ENCODE results near the gene IFT122. TPM values are rescaled to one million over a fixed set of nuclear protein-coding genes. Genes with fewer than 3 reads are reported as not detected.

Gene IFT122
- total RNA-seq, 1 donor, result 21.4 TPM

- no peak for TF ChIP-seq CTCF (IDR thresholded peaks at IDR 0.05; ENCODE audit: insufficient read depth, low read length)
- H3K4me3 ChIP-seq (ENCODE audit: low read depth, low read length), result peak overlapping the region; percentile 80
- peak; percentile 65 for DNase-seq (ENCODE audit: low read depth)
These were observed 680 bp downstream of the IFT122 start for GRCh38 chr3:129440618-129441190.

DNA sequence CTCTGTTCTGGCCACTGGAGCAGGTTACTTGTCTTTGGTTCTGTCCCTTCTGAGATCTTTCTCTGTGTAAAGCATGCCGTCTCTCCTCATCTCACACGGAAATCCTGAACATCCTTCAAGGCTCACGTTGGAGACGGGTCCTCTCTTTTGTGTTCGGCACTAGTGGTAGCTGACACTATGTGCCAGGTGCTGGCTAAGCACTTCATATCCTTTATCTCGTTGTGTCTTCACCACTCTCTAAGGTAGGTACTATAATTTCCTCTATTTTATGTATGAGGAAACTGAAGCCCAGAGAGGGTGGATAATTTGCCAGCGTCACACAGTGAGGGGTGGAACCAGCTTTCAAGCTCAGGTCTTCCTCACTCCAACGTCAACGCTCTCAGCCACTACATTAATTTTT lies 1.2 kb downstream of the IFT122 start:
- no peak for DNase-seq (ENCODE audit: low read depth)
- H3K4me3 ChIP-seq (ENCODE audit: low read depth, low read length), result peak overlapping the region; percentile 80
- no peak for TF ChIP-seq CTCF (IDR thresholded peaks at IDR 0.05; ENCODE audit: insufficient read depth, low read length)

GRCh38 chr3:129441782-129442181 lies 1.8 kb downstream of the IFT122 start:
- no peak for TF ChIP-seq CTCF (IDR thresholded peaks at IDR 0.05; ENCODE audit: insufficient read depth, low read length)
- DNase-seq (ENCODE audit: low read depth), result peak; percentile 71
- peak overlapping the region; percentile 27 for H3K4me3 ChIP-seq (ENCODE audit: low read depth, low read length)

- no peak for DNase-seq (ENCODE audit: low read depth)
- peak overlapping the region; percentile 11 for H3K4me3 ChIP-seq (ENCODE audit: low read depth, low read length)
- TF ChIP-seq CTCF (IDR thresholded peaks at IDR 0.05; ENCODE audit: insufficient read depth, low read length), result no peak
These were observed 2.5 kb downstream of the IFT122 start for GRCh38 chr3:129442486-129442885.

DNA sequence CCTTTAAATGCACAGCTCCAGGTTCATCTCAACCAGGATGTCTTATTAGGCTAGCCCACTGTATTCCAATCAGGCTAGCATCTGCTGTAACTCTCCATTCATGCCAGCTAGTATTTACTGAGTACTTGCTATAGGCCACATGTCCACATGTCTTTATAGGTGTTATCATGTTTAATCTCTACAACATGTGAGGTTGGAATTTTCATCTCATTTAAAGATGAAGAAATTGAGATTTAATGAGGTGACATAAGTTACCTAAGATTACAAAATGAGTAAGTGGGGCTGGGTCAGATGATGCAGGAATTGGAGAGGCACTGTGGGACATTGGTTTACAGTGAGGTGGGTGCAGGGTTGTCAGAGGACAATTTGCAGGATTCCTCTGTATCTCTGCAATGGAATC lies 2.9 kb downstream of the IFT122 start:
- H3K4me3 ChIP-seq (ENCODE audit: low read depth, low read length), result no peak overlapping the region
- DNase-seq (ENCODE audit: low read depth), result no peak
- no peak for TF ChIP-seq CTCF (IDR thresholded peaks at IDR 0.05; ENCODE audit: insufficient read depth, low read length)

- DNase-seq (ENCODE audit: low read depth), result no peak
- TF ChIP-seq CTCF (IDR thresholded peaks at IDR 0.05; ENCODE audit: insufficient read depth, low read length), result no peak
- H3K4me3 ChIP-seq (ENCODE audit: low read depth, low read length), result no peak overlapping the region
These were observed 5.4 kb downstream of the IFT122 start for GRCh38 chr3:129445471-129445870.

DNA sequence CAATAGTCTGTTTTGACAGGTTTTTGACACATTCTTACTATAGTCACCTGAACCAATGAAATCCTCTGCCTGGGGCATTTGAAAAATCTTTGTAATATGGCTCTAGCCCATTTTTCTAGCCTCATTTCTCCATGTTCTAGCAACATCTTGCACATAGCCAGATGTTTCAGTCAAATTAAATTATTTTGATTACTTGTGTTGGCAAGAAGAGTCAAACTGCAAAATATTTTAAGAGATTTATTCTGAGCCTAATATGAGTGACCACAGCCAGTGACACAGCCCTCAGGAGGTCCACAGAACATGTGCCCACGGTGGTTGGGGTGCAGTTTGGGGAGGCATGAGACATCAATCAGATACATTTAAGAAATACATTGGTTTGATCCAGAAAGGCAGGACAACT lies 6.9 kb downstream of the IFT122 start:
- TF ChIP-seq CTCF (IDR thresholded peaks at IDR 0.05; ENCODE audit: insufficient read depth, low read length), result no peak
- no peak overlapping the region for H3K4me3 ChIP-seq (ENCODE audit: low read depth, low read length)
- no peak for DNase-seq (ENCODE audit: low read depth)

Data from fibroblast of the aortic adventitia (primary cell).